Stimulated activated CD8-positive, alpha-beta memory T cell treated with anti-CD3 and anti-CD28 coated beads, Interleukin-15, amount 100 ng/mL, for 4 hours (primary cell): ENCODE measurements around the gene IL5RA.
A peak's percentile ranks its signal among the peaks of the same experiment; 100 is the strongest.

Source experiments
- DNase-seq, 2 donors: peaks; one replicate each; pipeline ENCODE4 v3.0.0-alpha.2; 2020; ENCODE audit warnings: low read depth in 2 of 2

The IL5RA gene

GRCh38 chr3:3110299-3110630 is at the start of gene IL5RA:
TSS of gene IL5RA (minus strand) at chr3:3110374. CDS start at chr3:3104984, 5,390 bp downstream.
- no peak for DNase-seq

- DNase-seq: no peak
These were observed 47.3 kb upstream of the IL5RA start for GRCh38 chr3:3157484-3157883.

GRCh38 chr3:3154879-3155610 is 44.9 kb upstream of the IL5RA start:
- no peak for DNase-seq

GRCh38 chr3:3151513-3151912 is 41.3 kb upstream of the IL5RA start:
- no peak for DNase-seq

GRCh38 chr3:3149560-3149959 is 39.4 kb upstream of the IL5RA start:
- no peak for DNase-seq

- DNase-seq: no peak
These were observed 35.7 kb upstream of the IL5RA start for GRCh38 chr3:3145831-3146230.

GRCh38 chr3:3141939-3142338 is 31.8 kb upstream of the IL5RA start:
- DNase-seq: no peak

- DNase-seq: no peak
These were observed 27.4 kb upstream of the IL5RA start for GRCh38 chr3:3137526-3137925.

GRCh38 chr3:3134750-3135448 is 24.7 kb upstream of the IL5RA start:
- no peak for DNase-seq

- DNase-seq: no peak
These were observed 23.3 kb upstream of the IL5RA start for GRCh38 chr3:3133500-3133899.

GRCh38 chr3:3129579-3129978 is 19.4 kb upstream of the IL5RA start:
- DNase-seq: no peak

GRCh38 chr3:3127432-3128010 is 17.3 kb upstream of the IL5RA start:
- DNase-seq: peak; percentile 10 to 27

- peak; percentile 91 to 94 for DNase-seq
These were observed 16.6 kb upstream of the IL5RA start, which contains the start of gene TRNT1 for GRCh38 chr3:3126477-3127431. TSS of gene TRNT1 (plus strand) at chr3:3126940. CDS start at chr3:3129041, 2,101 bp downstream.

- no peak for DNase-seq
These were observed 15.8 kb upstream of the IL5RA start for GRCh38 chr3:3125977-3126376.

GRCh38 chr3:3119393-3119851 is 9.2 kb upstream of the IL5RA start:
- no peak for DNase-seq

- no peak for DNase-seq
These were observed 7.5 kb upstream of the IL5RA start for GRCh38 chr3:3117651-3118050.

GRCh38 chr3:3113042-3113709 is 3.0 kb upstream of the IL5RA start:
- no peak for DNase-seq

- DNase-seq: no peak
These were observed 681 bp upstream of the IL5RA start for GRCh38 chr3:3110749-3111361.

GRCh38 chr3:3109407-3110298 is 521 bp downstream of the IL5RA start:
- DNase-seq: no peak

GRCh38 chr3:3107858-3108257 is 2.3 kb downstream of the IL5RA start:
- no peak for DNase-seq
